ENCODE measurements around the gene ZCCHC2. TPM values are rescaled to one million over a fixed set of nuclear protein-coding genes. Genes with fewer than 3 reads are reported as not detected.

ZCCHC2 gene
- total RNA-seq, 3 donors from 2014 or later (not counting 1 experiment from before 2014, with no cell fraction given) = 50.4 to 81.2 (median 59.6) TPM

Other genes starting within 250 kb of the ZCCHC2 start
- 10 to 100 TPM in 1 of 3 donors, 1 to 10 TPM in 2; 6.9 to 10.9 (median 8.8) TPM for gene TNFRSF11A, start 197.7 kb upstream of the ZCCHC2 start, total RNA-seq
- 10 to 100 TPM; 12.1 to 14.8 (median 12.2) TPM for gene PHLPP1, start 192.5 kb downstream of the ZCCHC2 start, total RNA-seq